Measurements from ENCODE around the gene EPHA2.

Gene EPHA2

DNA sequence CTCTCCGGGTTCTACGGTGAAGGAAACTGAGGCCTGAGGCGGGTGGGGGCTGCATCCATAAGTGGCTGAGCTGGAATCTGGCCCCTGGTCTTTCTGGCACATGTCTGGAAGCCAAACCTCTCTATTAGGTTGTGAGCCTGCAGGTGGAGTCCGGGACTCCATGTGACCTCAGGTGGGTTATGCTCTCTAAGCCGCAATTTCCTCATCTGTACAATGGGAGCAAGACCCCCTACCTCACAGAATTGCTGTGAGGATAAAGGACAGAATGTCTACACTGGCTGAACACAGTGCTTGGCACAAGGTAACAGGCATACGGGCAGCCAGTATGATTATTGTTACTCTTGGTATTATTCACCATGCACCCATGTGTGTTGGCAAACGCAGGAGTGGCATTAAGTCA is 6.7 kb downstream of the EPHA2 start:
- no peak for DNase-seq

DNA sequence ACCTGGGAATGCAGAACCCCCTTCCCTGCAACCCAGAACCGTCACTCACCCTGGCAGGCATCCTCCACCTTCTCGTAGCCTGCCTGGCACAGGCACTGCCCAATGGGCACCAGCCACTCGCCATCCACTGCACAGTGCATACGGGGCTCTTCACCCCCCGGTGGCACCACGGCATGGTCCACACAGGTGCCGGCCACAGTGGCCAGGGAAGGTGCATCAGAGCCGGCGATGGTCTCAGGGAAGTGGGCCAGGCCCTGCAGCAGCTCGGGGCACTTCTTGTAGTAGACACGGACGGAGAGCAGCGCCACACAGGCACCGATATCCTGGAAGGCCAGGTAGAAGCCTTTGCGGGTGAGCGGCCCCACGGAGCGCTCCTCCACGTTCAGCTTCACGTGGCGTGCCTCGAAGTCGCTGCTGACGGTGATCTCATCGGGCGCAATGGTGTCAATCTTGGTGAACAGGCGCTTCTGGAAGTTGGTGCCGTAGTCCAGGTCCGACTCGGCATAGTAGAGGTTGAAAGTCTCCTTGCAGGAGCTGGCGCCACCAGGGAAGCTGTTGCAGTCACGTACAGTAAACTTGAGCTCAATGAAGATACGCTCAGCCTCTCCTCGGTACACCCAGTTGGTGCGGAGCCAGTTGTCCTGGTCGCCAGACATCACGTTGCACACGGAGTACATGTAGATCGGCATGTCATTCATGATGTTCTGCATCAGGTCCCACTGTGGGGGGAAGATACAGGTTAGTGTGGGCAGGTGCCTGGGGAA is 7.4 kb downstream of the EPHA2 start:
- DNase-seq: no peak

DNA sequence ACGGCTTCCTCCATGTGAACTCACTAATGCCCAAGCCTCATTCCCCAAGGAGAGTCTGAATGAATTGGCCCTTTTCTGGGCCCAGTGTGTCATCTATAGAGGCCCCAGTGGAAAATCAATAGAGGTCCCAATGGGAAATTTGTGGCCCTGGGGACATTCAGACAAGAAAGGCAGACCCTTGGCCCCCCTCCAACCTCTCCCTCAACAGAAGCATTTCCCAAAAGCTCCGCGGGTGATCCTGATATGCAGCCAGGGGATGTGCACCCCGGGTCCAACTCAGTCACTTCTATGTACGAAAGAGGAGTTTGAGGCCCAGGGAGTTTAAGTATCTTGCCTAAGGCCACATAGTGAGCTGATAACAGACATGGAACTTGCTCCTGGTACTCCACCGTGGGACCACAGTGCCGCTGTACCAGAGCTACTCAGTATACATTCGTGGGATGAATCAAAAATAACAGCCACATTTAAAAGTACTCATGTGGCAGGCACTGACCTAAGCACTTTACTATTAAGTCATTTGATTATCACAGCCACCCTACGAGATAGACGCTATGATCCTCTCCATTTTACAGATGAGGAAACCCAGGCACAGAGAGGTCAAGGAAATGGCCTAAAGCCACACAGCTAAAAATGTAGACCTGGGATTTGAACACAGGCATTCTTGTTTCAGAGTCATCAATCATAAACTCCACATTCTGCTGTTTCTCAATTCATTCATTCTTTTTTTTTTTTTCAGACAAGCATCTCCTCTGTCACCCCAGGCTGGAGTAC is 8.5 kb downstream of the EPHA2 start:
- no peak for DNase-seq

DNA sequence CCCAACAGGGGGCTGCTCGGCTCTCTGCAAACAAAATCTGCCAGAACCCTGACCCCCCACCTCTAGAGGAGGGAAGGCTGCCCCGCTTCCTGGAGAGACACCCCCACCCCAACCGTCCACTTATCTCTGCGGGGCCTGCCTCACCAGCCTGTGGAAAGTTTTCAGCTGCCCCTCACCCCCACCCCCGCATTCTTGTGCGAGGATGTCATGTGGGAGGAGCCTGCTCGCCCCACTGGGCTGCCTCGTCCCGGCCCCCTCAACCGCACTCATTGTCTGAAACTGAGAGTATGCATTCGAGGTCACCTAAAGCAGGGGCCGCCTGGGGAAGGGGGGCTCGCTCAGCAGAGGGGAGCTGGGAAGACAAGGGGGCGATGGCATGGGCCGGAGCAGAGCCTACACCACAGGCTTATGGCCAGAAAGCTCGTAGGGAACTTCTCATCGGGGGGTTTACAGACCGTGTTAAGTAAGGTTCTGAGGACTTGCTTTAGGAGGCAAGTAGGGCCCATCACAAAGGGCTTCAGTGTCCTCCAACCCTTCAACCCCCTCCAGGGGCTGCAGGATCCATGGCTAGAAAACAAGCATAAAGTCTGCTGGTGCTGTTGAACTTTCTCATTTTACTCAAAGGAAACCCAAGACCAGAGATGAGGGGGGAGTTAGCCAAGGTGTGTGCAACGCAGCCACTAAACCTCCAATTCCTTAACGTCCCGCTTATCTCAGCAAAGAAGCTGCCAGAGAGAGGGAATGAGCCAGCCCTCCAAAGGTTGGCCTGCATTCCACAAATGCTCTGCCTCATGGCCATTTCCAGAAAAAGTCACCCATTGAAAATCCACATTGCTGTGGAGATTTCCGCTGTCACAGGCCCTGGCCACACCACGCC is 9.4 kb downstream of the EPHA2 start:
- DNase-seq: peak; percentile 10

DNA sequence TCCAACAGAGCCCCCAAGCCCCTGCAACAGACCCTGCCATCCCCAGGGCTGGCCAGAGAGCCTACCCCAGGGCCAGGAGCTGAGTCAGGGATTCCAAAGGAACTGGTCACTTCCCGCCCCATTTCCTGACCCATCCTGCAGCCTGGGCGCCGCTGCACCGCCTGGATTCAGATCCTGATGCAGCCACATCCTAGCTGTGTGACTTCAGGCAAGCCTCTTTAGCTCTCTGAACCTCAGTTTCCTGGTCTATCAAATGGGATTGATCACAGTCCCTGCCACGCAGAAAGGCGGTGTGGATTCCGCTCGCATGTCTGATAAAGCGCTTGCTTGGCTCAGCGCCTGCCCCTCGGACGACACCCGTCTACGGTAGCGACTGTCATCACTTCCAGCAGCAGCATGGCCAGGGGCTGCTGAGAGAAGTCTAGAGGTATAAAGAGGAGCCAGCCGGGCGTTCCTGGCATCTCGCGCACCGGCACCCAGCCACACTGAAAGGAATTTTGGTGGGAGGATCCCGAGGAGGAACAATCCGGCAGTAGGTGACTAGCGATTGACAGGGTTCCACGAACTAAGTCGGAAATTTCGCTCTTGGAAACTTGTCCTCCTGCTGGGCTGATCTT is 10.1 kb downstream of the EPHA2 start:
- DNase-seq: no peak

DNA sequence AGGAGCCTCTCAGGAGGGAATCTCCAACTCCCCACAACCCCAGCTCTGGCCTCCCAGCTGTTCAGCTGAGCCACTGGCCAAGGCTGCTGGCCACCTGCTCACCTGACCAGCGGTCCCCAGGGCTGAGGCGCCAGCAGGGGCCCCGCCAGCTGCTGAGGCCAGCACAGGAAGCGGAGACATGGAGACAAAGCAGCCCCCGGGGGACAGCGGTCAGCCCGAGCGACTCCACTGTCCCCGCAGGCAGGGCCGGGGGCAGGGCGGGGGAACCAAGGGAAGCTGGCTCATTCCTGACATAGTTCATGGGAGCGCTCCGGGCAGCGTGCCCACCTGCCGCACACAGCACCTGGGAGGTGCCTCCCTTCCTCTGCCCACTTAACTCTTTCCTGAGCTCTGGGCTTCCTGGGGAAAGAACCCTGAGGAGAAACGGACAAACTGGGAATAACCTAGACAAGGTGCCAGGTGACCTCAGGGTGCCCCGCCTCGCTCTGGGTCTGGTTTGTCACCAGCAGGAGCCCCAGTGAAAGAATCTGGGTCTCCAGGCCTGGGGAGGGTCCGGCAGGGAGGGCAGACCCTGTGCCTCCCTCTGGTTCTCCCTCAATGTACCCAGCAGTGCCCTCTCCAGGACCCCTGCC is 10.7 kb downstream of the EPHA2 start:
- DNase-seq: no peak

DNA sequence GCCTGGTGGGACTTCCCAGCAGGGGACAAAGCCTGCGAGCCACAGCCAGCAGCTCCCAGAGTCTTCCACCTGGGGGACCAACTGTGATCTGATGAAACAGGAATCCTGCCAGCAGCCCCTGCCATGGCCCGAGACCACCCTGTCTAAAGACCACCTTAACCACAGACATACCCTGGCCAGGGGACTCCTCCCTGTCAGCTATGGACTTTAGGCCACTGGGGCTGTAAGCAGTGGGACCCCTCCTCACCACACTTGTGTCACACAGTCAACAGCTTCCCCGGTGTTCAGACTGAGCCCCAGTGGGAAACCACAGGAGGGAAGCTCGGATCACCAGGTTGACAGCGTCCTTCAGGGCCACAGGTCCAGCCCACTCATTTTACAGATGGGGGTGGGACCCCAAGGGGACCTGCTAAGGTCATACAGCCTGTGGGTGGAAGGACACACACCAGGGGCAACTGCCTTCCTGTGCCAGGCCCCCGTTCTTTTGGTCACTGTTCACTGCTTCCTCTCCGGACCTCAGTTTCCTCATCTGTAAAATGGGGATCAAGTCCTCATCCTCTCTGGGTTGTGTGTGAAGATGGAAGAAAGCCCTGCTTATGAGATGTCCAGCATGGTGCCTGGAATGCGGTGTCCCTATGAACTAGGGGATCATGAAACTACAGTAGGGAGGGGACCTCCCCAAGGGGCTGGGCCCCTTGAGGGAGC is 11.4 kb downstream of the EPHA2 start:
- DNase-seq: no peak

DNA sequence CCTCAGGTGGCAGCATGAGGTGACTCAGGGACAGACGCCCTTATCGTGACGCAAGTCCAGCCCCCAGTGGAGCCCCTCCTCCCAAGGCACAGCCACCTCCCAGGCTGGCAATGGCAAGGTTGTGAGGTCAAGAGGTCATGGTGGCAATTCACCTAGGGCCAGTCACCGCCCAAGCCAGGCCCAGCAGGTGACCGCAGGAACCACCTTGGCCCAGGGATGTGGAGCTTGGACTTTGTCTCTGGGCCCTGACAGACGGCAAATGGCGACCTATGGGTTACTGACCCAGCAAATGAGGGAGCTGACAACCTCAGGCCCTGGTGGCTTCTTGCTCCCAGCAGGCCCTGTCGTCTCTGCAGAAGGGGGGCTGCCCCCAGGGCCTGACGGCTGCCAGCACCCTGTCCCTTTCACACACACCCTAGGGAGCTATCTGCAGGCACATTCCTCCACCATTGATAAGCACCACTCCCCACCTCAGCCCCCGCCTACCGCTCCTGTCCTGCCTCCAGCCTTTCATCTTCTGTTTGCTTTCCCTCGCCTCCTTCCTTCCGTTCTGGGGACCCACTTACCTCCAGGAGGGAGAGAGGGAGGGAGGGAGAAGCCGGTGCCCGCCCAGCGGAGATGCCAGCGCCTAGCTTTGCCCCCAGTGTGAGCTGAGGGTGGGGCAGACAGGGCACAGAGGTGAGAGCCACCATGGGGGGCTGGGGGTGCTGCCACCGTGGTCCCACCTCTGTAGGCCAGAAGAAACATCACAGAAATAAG is 12.1 kb downstream of the EPHA2 start:
- no peak for DNase-seq

DNA sequence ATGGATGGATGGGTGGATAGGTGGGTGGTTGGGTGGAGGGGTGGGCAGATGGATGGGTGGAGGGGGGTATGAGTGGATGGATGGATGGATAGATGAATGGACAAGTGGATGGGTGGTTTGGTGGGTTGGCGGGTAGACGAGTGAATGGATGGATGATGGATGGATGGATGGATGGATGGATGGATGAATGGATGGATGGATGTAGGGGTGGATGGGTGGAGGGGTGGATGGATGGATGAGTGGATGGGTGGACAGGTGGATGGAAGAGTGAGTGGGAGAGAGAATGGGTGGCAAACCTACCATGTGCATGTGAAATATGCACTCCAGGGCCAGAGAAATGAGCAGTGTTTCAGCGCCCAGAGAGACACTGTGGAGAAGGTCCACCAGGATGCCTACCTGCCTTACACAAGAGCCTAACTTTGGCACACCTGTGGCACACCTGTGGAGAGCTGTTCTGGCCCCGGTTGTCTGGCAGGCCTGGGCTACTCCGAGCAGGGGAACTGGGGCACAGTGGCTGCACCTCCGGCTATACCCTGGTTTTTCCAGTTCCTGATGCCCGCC is 12.8 kb downstream of the EPHA2 start:
- no peak for DNase-seq

DNA sequence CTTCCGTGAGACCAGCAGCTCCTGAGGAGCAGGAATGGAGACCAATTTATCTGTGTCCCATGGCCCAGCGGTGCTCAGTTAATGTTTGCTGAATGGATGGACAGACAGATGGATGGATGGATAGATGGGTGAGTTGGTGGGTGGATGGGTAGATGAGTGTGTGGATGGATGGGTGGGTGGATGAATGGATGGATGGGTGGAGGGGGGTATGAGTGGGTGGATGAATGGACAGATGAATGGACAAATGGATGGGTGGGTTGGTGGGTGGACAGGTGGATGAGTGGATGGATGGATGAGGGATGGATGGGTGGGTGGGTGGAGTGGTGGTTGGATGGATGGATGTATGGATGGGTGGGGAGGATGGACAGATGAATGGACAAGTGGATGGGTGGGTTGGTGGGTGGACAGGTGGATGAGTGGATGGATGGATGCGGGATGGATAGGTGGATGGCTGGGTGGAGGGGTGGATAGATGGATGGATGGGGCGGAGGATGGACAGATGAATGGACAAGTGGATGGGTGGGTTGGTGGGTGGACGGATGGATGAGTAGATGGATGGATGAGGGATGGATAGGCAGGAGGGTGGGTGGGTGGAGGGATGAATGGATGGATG is 13.4 kb downstream of the EPHA2 start:
- no peak for DNase-seq

DNA sequence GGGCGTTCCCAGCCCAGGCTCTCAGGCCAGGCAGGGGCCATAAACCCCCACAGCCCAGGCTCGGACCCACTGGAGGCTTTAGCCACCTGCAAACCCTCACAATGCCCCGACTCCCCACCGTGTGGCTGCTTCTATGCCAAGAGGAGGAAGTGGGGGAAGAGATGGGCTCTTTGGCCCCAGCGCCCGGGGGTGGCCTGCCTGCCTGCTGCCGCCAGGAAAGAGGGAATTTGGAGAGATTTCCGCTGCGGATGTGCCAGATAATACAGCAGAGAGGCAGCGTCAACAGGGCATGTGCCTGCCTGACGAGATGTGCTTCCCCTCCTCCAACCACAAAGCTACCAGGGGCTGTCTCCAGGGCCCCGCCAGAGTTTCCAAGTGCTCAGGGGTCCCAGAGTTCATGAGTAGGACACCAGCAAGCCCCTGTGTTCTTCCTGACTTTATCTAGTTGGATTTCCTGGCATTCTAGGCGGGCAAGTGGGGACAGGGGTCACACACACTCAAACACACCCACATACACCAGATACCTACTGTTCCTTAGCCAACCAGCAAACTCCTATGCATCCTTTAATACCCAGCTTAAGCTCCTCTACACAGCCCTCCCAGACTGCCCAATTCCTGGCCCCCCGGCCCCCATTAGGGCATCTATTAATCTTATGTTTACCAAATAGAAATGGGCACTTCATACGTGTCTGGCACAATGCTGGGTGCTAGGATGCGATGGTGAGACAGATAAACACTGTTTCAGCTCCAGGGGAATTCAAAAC is 14.1 kb downstream of the EPHA2 start:
- DNase-seq: no peak

DNA sequence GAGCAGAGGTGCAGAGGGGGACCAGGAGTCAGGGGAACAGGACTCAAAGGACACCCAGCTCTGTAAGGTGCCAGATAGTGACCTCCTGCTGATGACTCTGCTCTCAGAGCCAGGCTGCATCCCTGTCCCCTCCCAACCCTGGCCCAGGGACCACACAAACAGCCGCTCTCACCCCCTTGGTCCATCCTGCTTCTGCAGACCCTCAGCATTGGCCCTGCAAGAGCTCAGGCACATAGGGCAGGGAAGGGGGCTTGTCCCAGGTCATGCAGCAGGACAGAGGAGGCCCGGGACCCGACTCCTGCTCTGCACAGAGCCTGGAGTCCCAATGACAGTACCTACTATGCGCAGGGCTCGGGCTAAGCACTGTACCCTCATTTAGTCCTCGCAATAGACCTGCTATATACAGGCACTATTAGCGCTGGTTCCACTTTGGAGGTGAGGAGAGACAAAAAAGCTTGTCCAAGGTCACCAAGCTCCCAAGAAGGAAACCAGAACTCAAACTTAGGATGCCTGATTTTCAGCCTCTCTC is 15.7 kb downstream of the EPHA2 start:
- no peak for DNase-seq

DNA sequence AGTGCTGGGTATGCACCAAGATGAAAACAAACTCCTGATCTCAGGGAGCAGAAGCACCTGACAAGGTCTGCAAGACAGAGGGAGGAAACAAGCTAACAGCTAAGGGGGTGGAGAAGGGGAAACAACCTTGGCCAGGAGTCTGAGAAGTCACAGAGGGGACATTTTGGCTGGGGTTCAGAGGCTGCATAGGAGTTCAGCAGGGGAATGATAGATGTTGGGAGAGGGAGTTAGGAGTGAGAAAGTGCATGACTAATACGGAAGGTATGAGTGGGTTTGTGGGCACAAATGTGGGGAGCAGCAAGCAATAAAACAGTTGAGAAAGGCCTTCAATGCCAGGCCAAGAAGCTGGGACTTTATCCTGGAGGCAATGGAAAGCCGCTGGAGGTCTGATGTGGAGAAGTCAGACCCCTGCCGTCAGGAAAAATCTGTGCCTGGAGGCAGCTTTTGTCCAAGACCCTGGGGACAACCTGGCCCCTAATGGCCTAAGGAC is 16.4 kb downstream of the EPHA2 start:
- no peak for DNase-seq

DNA sequence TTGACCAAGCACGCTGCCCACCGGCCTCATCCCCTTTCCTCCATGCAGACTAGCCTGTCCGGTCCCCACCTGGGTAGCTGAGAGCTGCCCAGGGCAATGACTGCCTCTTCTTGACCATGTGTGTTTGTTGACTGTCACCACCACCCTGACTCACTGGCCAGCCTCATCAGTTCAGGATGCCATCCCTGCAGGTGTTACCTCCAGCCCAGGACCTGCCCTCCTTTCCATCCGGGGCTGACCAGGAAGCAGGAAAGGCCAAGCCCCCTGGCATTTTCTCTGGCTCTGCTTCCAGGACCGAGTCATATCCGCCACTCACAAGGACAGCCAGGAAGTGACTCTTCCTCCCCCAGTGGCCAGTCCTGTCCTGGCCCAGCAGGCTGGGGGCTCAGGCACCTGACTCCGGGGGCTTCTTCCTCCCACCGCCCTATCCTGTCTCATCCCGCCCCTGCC is 17.1 kb downstream of the EPHA2 start:
- DNase-seq: no peak

DNA sequence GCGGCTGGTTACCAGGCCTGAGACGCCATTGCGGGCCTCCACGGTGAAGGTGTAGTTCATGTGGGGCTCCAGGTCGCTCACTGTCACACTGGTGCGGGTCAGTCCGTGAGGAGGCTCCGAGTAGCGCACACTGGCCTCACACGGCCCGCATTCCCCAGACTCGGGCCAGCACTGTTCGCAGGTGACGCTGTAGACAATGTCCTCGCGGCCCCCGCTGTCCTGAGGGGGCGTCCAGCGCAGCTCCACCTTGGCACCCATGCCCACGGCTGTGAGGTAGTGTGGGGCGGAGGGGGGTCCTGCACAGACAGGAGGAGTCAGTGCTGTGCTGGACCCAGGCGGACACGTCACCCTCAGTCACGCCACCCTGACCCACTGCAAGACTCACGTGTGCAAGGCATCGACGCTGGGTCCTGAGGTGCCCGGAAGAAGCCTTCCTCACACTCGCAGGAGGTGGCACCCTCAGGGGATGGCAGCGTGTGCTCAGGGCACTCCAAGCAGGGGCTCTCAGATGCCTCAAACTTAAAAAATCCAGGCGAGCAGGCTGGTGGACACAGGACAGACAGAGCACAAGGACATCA is 17.9 kb downstream of the EPHA2 start:
- DNase-seq: no peak

DNA sequence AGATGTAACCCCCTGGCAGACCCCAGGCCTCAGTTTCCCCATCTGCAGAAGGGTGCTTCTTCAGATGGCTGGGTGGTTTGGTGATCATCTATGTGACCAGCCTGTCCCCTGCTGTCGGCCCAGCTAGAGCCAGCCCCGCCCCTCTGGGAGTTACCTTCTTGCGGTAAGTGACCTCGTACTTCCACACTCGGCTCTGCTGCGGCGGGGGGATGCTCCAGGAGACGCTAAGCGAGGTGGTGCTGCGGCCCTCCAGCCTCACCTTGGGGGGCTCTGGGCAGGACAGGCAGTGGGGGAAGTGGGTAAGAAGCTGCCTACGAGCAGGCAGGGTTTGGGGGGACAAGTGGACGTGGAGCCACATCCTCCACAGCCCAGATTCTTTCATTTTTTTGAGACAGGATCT is 20.4 kb downstream of the EPHA2 start:
- DNase-seq: no peak

DNA sequence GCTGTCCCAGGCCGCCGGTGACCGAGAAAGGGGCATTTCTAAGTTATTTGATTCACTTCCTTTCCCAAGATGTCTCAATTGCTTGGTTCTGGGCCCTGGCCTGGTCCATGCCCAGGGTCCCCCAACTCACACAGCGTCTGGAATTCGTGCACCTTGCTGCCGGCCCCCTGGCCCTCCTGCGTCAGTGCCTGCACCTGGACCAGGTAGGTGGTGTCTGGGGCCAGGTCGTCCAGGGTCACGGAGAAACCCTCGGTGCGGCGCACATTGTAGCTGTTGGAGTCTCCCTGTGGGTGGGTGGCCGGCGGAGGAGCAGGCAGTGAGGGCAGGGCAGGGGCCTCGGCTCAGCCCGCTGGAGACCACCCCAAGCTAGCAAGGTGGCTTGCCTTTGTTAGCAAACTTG is 21.0 kb downstream of the EPHA2 start:
- DNase-seq: no peak

DNA sequence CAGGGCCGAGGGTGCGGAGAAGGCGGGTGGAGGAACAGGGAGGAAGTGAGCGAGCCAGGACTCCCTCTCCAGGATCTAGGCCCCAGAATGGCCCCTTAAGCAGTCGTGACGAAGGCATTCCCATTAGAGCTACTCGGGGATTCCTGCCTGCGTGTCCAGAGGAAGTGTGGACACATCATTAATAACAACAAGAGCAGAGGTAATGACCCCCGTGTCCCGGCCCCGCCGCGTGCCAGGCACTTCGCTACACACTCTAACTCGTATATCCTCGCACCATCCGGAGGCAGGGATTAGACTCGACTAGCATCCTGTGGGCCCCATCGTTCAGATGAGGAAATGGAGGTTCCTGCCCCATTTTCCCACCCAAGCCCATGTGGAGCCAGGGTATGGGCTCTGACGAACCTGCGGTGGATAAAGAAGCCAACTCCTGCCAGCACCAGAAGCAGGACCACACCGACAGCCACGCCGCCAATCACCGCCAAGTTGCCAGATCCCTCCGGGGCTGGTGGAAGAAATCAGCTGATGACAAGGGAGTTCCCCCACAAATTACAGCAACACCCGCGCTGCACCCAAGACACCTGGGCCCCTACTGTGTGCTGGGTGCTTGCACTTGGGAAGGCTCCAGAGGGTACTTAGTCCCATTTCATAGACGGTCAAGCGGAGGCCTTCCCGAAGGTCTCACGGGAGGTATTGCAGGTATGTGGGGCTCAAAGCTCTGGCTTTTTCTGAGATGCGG is 21.6 kb downstream of the EPHA2 start:
- no peak for DNase-seq
